Stomach (tissue), 9 donors: ENCODE data around the gene KCNK10. TPM values are rescaled to one million over a fixed set of nuclear protein-coding genes. Genes with fewer than 3 reads are reported as not detected.

Experiments
- DNase-seq, 2 donors: peaks; one replicate each; pipeline versions ENCODE4 v3.0.0 to v3.0.0-alpha.2; 2013 to 2019
- H3K27ac ChIP-seq, 5 donors: fragments of 200-600 bp in 4 of 5; sonication (generic) in 4 of 5; one replicate each; pipeline ENCODE4 v1.5.1; 2013 to 2019; ENCODE audit warnings: mild to moderate bottlenecking in 1 of 5, moderate library complexity in 1 of 5
- H3K27me3 ChIP-seq, 3 donors: fragments of 200-600 bp; sonication (generic); one replicate each; pipeline ENCODE4 v1.5.1; 2017 to 2019; ENCODE audit warnings: mixed run types in 1 of 3
- H3K36me3 ChIP-seq, 4 donors: fragments of 200-600 bp; sonication (generic); 1 replicate in 3 of 4; 2 replicates in 1 of 4; pipeline ENCODE4 v1.5.1; 2016 to 2019
- H3K4me1 ChIP-seq, 4 donors: fragments of 200-600 bp; sonication (generic); one replicate each; pipeline ENCODE4 v1.5.1; 2016 to 2019
- H3K4me3 ChIP-seq, 4 donors: fragments of 200-600 bp; sonication (generic) in 3 of 4; one replicate each; pipeline ENCODE4 v1.5.1; 2016 to 2019; ENCODE audit warnings: mild to moderate bottlenecking in 1 of 4
- H3K9me3 ChIP-seq, 4 donors: fragments of 200-600 bp; sonication (generic); one replicate each; pipeline ENCODE4 v1.5.1; 2016 to 2019
- EP300 ChIP-seq: sonication (generic); formaldehyde crosslinking; IDR thresholded peaks from one replicate; pipeline ENCODE4 v1.6.1; 2017; ENCODE audit warnings: antibody characterized with exemption
- POLR2A ChIP-seq, 4 donors: fragments of 450-650 bp; IDR thresholded peaks; one replicate each; pipeline ENCODE4 v1.6.1; 2016; ENCODE audit warnings: antibody characterized with exemption in 4 of 4, control low read depth in 2 of 4, mild to moderate bottlenecking in 1 of 4, moderate library complexity in 1 of 4
- POLR2AphosphoS5 ChIP-seq, 3 donors: sonication (generic); formaldehyde crosslinking; IDR thresholded peaks; one replicate each; pipeline ENCODE4 v1.6.1; 2016; ENCODE audit warnings: antibody characterized with exemption in 3 of 3
- WGBS, 5 donors: extraction: QIAGEN DNeasy Blood & Tissue Kit in 3 of 5; methylation state at CpG; one replicate each; pipeline versions ENCODE4 v1.1.5 to v1.1.7; 2013 to 2018; 5-methylcytosine and 5-hydroxymethylcytosine counted together
- intact Hi-C: fragments of 100-400 bp; cut with DNase I; formaldehyde crosslinking; loops from one replicate; pipeline ENCODE4 v1.15.1; 2023; ENCODE audit warnings: low total_unique reads
- polyA plus RNA-seq, 3 donors: library from polyadenylated mRNA; stranded (reverse); fragments of 200-250 nt; gene quantifications; one replicate each; pipeline ENCODE4 v1.2.3, GENCODE V29; 2013
- total RNA-seq, 5 donors: library from RNA; depleted of rRNA; stranded (reverse); fragments of >200 nt; gene quantifications; one replicate each; pipeline versions ENCODE4 v1.1.0 to v1.2.3, GENCODE V29; 2014 to 2016
- TF ChIP-seq, protein P1 (sequence below), 7 experiments: fragments of 450-650 bp in 4 of 7; fragments of 200-600 bp in 3 of 7; sonication (generic) in 3 of 7; IDR thresholded peaks; one replicate each; pipeline ENCODE4 v1.5.1; 2016 to 2019; ENCODE audit warnings: antibody characterized with exemption in 7 of 7, control low read depth in 2 of 7, mild to moderate bottlenecking in 1 of 7
- donor health status: healthy with polysubstance abuse.
- donor health status: Bipolar disorder and iron deficiency.
- donor health status: healthy.

KCNK10 gene
- total and polyA plus RNA-seq, 8 donors, result 0.06 to 8.7 (median 1.0) TPM; not detected in 1

DNA sequence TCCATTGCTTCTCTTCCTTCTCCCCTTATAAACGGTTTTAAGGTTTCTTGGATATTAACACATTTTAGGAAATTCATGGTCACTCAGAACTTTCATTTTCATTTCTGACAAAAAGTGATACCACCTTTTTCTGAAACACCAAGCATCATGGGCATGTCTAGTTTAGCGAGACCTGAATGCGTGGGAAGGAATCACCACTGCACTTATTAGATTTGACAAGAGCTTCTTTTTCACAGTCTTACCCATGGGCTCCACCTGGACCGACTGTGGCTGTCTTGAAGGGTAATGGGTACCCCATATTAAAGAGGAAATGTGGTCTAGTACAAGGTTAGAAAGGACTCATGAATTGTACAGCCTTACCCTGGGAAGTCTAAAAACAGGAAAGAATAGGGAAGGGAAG, 95.4 kb downstream of the KCNK10 start:
- no peaks in the 10 kb centered on the region for H3K27me3 ChIP-seq
- H3K36me3 ChIP-seq, result no peaks in the 10 kb centered on the region
- no peak overlapping the region for H3K4me3 ChIP-seq
- no peak for TF ChIP-seq EP300
- TF ChIP-seq POLR2A (IDR thresholded peaks at IDR 0.05), result no peak
- TF ChIP-seq, protein P1, sequence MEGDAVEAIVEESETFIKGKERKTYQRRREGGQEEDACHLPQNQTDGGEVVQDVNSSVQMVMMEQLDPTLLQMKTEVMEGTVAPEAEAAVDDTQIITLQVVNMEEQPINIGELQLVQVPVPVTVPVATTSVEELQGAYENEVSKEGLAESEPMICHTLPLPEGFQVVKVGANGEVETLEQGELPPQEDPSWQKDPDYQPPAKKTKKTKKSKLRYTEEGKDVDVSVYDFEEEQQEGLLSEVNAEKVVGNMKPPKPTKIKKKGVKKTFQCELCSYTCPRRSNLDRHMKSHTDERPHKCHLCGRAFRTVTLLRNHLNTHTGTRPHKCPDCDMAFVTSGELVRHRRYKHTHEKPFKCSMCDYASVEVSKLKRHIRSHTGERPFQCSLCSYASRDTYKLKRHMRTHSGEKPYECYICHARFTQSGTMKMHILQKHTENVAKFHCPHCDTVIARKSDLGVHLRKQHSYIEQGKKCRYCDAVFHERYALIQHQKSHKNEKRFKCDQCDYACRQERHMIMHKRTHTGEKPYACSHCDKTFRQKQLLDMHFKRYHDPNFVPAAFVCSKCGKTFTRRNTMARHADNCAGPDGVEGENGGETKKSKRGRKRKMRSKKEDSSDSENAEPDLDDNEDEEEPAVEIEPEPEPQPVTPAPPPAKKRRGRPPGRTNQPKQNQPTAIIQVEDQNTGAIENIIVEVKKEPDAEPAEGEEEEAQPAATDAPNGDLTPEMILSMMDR (IDR thresholded peaks at IDR 0.05), result no peak
- TF ChIP-seq POLR2AphosphoS5 (IDR thresholded peaks at IDR 0.05), result no peak
- WGBS, 5 donors, result 83 to 85% (median 84%) methylated on average over 4 of the region's 4 CpGs
- no peak for DNase-seq
- H3K4me1 ChIP-seq, result no peaks in the 10 kb centered on the region
- peaks cover 0 to 13% (median 0%) of the 10 kb centered on the region in 4 donors for H3K9me3 ChIP-seq
- intact Hi-C loops, result no loop called here
- no peak overlapping the region for H3K27ac ChIP-seq

DNA sequence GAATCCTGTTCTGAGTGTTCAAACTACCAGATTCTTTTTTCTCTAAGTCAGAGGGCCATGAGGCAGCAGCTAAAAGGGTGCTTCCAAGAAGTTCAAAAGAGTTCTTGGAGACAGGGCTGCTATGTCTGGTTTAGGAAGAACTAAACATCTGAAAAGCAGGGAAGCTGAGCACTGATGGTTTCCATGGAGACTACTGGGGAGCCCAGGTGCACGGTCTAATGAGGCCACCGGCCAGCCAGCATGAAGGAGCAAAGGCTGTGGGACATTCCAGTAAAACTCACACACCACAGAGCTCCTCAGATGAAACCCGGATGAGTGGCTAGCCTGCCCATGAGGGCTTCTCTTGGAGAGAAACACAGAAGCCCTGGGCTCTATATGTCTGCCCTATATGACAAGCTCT, 97.3 kb downstream of the KCNK10 start:
- no peaks in the 10 kb centered on the region for H3K4me1 ChIP-seq
- WGBS, 5 donors, result 30 to 56% (median 44%) methylated on average over 3 of the region's 3 CpGs
- no peak for DNase-seq
- H3K4me3 ChIP-seq, result no peak overlapping the region
- no peak overlapping the region for H3K27ac ChIP-seq
- intact Hi-C loops, result no loop called here
- H3K27me3 ChIP-seq, result no peaks in the 10 kb centered on the region
- H3K36me3 ChIP-seq, result no peaks in the 10 kb centered on the region
- peaks cover 0 to 20% (median 0%) of the 10 kb centered on the region in 4 donors for H3K9me3 ChIP-seq
- no peak for TF ChIP-seq POLR2AphosphoS5 (IDR thresholded peaks at IDR 0.05)
- TF ChIP-seq EP300, result no peak
- no peak for TF ChIP-seq POLR2A (IDR thresholded peaks at IDR 0.05)
- TF ChIP-seq, protein P1 (IDR thresholded peaks at IDR 0.05), result no peak

DNA sequence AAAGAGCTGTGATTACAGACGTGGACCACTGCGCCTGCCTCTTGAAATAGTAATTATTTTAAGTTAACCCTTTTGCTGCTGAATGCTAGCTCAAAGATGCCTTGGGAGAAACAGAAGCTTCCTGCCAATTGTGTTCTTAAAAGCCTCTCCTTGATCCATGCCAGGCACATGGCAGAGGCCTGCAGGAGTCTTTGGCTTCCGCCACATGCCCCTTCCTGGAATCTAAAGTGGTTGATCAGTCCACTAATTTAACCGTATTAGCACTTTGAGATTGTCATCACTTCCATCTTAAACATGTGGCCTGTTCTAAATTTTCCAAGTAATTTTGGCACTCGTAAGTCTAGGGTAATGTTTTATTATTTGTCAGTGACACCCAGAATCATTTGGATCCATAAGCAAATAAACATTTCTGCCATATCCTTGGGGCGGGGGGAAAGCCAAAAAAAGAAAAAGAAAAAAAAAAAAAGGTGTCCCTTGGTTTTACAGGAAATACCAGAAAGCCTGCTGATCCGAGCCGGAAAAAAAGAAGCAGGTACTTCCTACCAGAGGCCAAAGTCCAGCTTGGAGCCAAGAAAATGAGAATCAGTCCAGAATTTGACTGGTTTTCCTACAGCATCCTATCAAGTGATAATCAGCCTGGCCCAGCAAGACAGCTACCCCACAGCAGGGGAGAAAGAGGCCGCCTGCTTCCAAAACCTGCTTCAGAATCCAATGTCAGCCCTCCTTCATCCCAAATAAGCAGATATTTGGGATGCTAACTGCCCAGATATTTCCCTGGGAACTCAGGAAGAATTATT, 104.8 kb downstream of the KCNK10 start:
- intact Hi-C loops, result no loop called here
- no peak for DNase-seq
- Histone ChIP-seq H3K27me3 (no peaks in the 10 kb centered on the region), H3K36me3 (no peaks in the 10 kb centered on the region), H3K27ac (no peak overlapping the region), H3K4me3 (no peak overlapping the region), H3K4me1 (no peaks in the 10 kb centered on the region), H3K9me3 (peaks cover 0 to 13% (median 0%) of the 10 kb centered on the region in 4 donors)
- 64 to 80% (median 69%) methylated on average over 9 of the region's 9 CpGs for WGBS, 5 donors
- TF ChIP-seq EP300, result no peak
- TF ChIP-seq POLR2A (IDR thresholded peaks at IDR 0.05), result no peak
- TF ChIP-seq POLR2AphosphoS5 (IDR thresholded peaks at IDR 0.05), result no peak
- TF ChIP-seq, protein P1 (IDR thresholded peaks at IDR 0.05), result no peak

DNA sequence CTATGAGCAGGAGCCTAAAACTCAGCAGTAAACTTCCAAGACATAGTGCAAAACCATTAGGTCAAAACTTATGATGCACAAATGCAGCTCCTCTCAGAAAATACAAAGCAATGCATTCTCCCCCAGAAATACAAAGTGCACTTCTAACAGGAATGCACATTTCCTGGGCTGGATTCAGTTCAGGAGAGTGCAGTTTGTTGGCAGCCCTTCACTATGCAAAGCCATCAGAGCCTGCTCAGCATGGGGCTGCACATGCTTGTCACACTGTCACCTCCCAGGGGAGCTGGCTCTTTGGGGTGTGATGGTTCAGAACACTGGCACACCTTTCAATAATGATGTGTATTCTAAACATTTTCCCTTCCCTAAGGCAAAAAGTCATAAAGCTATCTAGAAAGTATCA, 110.4 kb downstream of the KCNK10 start:
- H3K4me3 ChIP-seq, result no peak overlapping the region
- no peaks in the 10 kb centered on the region for H3K4me1 ChIP-seq
- intact Hi-C loops, result no loop called here
- peaks cover 0 to 11% (median 0%) of the 10 kb centered on the region in 3 donors for H3K27me3 ChIP-seq
- H3K9me3 ChIP-seq, result no peaks in the 10 kb centered on the region
- no peaks in the 10 kb centered on the region for H3K36me3 ChIP-seq
- TF ChIP-seq EP300 (no peak), POLR2A (IDR thresholded peaks at IDR 0.05) (no peak), POLR2AphosphoS5 (IDR thresholded peaks at IDR 0.05) (no peak)
- TF ChIP-seq, protein P1 (IDR thresholded peaks at IDR 0.05), result no peak
- DNase-seq, result no peak
- no peak overlapping the region for H3K27ac ChIP-seq
